Measurements from ENCODE around the gene KHDRBS2. TPM values are rescaled to one million over a fixed set of nuclear protein-coding genes. Genes with fewer than 3 reads are reported as not detected.

KHDRBS2 gene
- total RNA-seq, 1 experiment from 2014 or later: 2.7 TPM

- H3T11ph ChIP-seq (ENCODE audit: low read length): no peak overlapping the region
- H3K23ac ChIP-seq (ENCODE audit: insufficient read length, low read depth, low read length): no peak overlapping the region
- TF ChIP-seq, protein P1, sequence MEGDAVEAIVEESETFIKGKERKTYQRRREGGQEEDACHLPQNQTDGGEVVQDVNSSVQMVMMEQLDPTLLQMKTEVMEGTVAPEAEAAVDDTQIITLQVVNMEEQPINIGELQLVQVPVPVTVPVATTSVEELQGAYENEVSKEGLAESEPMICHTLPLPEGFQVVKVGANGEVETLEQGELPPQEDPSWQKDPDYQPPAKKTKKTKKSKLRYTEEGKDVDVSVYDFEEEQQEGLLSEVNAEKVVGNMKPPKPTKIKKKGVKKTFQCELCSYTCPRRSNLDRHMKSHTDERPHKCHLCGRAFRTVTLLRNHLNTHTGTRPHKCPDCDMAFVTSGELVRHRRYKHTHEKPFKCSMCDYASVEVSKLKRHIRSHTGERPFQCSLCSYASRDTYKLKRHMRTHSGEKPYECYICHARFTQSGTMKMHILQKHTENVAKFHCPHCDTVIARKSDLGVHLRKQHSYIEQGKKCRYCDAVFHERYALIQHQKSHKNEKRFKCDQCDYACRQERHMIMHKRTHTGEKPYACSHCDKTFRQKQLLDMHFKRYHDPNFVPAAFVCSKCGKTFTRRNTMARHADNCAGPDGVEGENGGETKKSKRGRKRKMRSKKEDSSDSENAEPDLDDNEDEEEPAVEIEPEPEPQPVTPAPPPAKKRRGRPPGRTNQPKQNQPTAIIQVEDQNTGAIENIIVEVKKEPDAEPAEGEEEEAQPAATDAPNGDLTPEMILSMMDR (conservative IDR thresholded peaks at IDR 0.05): no peak
- no peak overlapping the region for H2AFZ ChIP-seq (ENCODE audit: low read length)
- no peak overlapping the region for H3K56ac ChIP-seq (ENCODE audit: insufficient read length, low read depth, low read length)
- no peaks in the 10 kb centered on the region; the same call in 1 of the 2 replicates for H3K4me1 ChIP-seq (ENCODE audit: insufficient read depth, low read length)
- H3K27me3 Mint-ChIP-seq (ENCODE audit: low read depth): no peaks in the 10 kb centered on the region
- no peaks in the 10 kb centered on the region for H3K36me3 Mint-ChIP-seq (ENCODE audit: insufficient read depth in 1 of 3, low read depth in 3 of 3)
- H3K4me2 ChIP-seq (ENCODE audit: insufficient read depth, insufficient read length, low read length): no peak overlapping the region
- H3K27ac ChIP-seq (ENCODE audit: insufficient read length, low read depth, low read length): no peak overlapping the region
- H3K79me1 ChIP-seq (ENCODE audit: insufficient read depth, low read depth, low read length, poor library complexity, severe bottlenecking): no peaks in the 10 kb centered on the region
- H2BK120ac ChIP-seq (ENCODE audit: low read depth, low read length, poor library complexity, severe bottlenecking): no peak overlapping the region
- H2AK5ac ChIP-seq (ENCODE audit: insufficient read length, low read length): no peak overlapping the region
- no peak overlapping the region for H4K8ac ChIP-seq (replicated peaks; ENCODE audit: insufficient read length, low read depth, low read length)
- H3K18ac ChIP-seq (ENCODE audit: insufficient read length, low read depth, low read length): no peak overlapping the region
- H2BK20ac ChIP-seq (ENCODE audit: low read depth, low read length, poor library complexity, severe bottlenecking): no peak overlapping the region
- no peak overlapping the region for H3K27ac Mint-ChIP-seq
- H3K23me2 ChIP-seq (ENCODE audit: insufficient read length, low read depth, low read length, poor library complexity, severe bottlenecking): no peaks in the 10 kb centered on the region
- no peaks in the 10 kb centered on the region for H3K79me2 ChIP-seq (ENCODE audit: insufficient read depth, low read length)
- DNase-seq: no peak
- H4K20me1 ChIP-seq (ENCODE audit: control insufficient read depth, insufficient read depth, insufficient read length): no peaks in the 10 kb centered on the region
- H4K5ac ChIP-seq (ENCODE audit: insufficient read length, low read depth, low read length): no peak overlapping the region
- H4K91ac ChIP-seq (ENCODE audit: insufficient read length, low read depth, low read length): no peak overlapping the region
- H3K27me3 ChIP-seq (ENCODE audit: insufficient read depth, low read length): no peaks in the 10 kb centered on the region
- no peaks in the 10 kb centered on the region for H3K9me3 Mint-ChIP-seq
- H3K14ac ChIP-seq (ENCODE audit: insufficient read depth, low read length): no peak overlapping the region
- H3K4ac ChIP-seq (ENCODE audit: low read depth, low read length): no peak overlapping the region
- WGBS (ENCODE audit: extremely low coverage, insufficient read length, low lambda C conversion rate): no CpG with 5 or more reads among the region's 2 CpGs
- no peak overlapping the region for H2BK15ac ChIP-seq (ENCODE audit: low read depth, low read length)
- no peaks in the 10 kb centered on the region for H3K9me3 ChIP-seq (ENCODE audit: control insufficient read depth, low read depth, low read length)
- no peak overlapping the region for H3K9ac ChIP-seq (ENCODE audit: extremely low read depth, insufficient read length, low read length)
- no peak overlapping the region for H2BK5ac ChIP-seq (ENCODE audit: insufficient read length, low read length)
- peaks cover 3 to 12% of the 10 kb centered on the region in 2 experiments; a peak in 3 of 4 replicates for H3K4me1 Mint-ChIP-seq
- no peak overlapping the region for H3K4me3 Mint-ChIP-seq
- no peak overlapping the region for H2BK12ac ChIP-seq (ENCODE audit: insufficient read length, low read depth, low read length)
Observed at GRCh38 chr6:61835237-61835636, 450.8 kb downstream of the KHDRBS2 start.

All from H9 (cell line).